Body of pancreas (tissue), 4 donors: ENCODE measurements around the gene SYTL5.

Source experiments
- CTCF ChIP-seq, 7 experiments: fragments of 450-650 bp in 4 of 7; fragments of 200-600 bp in 3 of 7; sonication (generic) in 3 of 7; IDR thresholded peaks; one replicate each; pipeline ENCODE4 v1.5.1; 2016 to 2019; ENCODE audit warnings: antibody characterized with exemption in 7 of 7
- POLR2A ChIP-seq, 3 donors: fragments of 450-650 bp; IDR thresholded peaks; one replicate each; pipeline ENCODE4 v1.6.1; 2016; ENCODE audit warnings: antibody characterized with exemption in 3 of 3, mild to moderate bottlenecking in 2 of 3

DNA sequence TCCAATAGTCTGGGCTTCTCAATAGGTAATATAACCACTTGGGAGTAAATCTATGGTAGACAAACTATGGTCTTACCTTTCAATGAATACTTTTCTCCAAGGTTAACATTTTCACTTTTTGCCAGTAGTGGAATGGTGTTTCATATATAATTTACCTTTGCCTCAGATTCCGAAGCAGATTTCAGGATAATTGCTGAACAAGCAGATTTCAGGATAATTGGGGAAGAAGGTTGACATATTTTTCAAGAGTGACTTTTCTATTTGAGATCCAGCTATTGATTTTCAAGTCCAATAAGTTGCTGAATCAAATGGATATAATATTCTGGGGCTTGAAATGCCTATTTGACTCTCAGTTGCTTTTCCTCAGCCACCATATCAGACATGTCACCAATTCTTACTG lies 63.6 kb downstream of the SYTL5 start:
- TF ChIP-seq CTCF (IDR thresholded peaks at IDR 0.05) (no peak), POLR2A (IDR thresholded peaks at IDR 0.05) (no peak)
